ENCODE data around the gene SMG6.

Gene SMG6

GRCh38 chr17:2111691-2112090 is 191.9 kb downstream of the SMG6 start:
- no peak for DNase-seq (ENCODE audit: extremely low read depth in 1 of 2, low read depth in 1 of 2)

GRCh38 chr17:2110436-2110835 is 193.1 kb downstream of the SMG6 start:
- no peak for DNase-seq (ENCODE audit: extremely low read depth in 1 of 2, low read depth in 1 of 2)

DNA sequence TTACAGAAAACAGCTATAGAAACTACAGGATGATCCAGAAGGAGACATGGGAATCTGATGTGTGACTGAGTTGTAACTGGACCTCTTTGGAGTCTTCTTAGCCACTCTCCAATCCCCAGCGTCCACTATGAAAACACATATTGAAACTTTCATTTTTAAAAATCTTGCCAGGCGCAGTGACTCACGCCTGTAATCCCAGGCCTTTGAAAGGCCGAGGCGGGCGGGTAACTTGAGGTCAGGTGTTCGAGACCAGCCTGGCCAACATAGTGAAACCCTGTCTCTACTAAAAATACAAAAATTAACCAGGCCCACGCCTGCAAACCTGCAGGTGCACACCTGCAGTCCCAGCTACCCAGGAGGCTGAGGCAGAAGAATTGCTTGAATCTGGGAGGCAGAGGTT is 195.4 kb downstream of the SMG6 start:
- DNase-seq (ENCODE audit: extremely low read depth in 1 of 2, low read depth in 1 of 2): no peak

DNA sequence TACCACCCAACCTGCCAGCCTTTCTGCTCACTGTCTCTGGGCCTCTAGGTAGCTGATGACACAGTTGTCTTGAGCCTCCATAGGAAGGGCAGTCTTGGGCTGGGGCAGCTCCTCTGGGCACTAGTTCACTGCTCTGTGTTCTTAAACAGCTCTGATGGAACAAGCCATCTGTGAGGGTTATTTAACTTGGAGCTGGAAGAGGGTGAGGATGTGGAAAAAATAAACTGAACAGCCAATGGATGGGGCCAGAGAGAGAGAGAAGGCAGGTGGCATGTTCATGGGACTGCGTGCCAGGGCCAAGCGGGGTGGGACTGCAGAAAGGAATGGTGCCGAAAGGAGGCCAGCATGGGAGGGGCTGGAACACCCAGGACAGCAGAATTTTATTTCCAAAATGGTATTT is 196.1 kb downstream of the SMG6 start:
- DNase-seq (ENCODE audit: extremely low read depth in 1 of 2, low read depth in 1 of 2): no peak

DNA sequence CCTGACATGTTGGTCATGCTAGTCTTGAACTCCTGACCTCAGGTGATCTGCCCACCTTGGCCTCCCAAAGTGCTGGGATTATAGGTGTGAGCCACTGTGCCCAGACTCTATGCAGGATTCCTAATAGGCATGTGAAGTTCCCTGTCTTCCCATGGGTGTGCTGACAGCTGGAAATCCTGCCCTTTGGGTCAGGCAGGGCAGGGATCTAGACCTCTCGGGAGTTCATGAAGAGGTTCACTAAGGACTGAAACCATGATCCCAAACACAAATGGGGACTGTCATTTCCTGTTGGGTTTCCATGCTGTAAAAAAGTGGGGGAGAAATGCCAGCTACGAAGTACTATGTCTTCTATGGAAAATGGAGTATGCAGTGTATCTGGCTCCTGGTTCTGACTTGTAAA is 196.5 kb downstream of the SMG6 start:
- DNase-seq (ENCODE audit: extremely low read depth in 1 of 2, low read depth in 1 of 2): no peak

GRCh38 chr17:2106308-2106955 is 197.2 kb downstream of the SMG6 start:
- DNase-seq (ENCODE audit: extremely low read depth in 1 of 2, low read depth in 1 of 2): no peak

DNA sequence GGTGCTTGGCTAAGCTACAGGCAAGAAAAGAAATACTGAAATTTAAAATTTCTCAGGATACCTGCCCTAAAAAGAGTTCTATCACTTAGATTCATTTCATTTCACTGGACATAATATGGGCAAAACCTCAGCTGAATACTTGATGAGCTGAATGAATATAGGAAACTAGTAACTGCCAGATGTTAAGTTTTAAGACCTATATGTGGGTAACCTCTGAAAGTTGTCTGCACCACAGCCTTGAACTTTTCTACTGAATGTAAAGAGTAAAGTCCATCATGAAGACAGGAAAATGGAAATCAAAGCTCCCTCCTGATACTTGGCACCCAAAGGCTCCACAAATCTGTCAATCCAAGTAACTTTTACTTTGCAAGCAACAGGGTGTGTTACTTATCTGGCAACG is 197.9 kb downstream of the SMG6 start:
- DNase-seq (ENCODE audit: extremely low read depth in 1 of 2, low read depth in 1 of 2): no peak

DNA sequence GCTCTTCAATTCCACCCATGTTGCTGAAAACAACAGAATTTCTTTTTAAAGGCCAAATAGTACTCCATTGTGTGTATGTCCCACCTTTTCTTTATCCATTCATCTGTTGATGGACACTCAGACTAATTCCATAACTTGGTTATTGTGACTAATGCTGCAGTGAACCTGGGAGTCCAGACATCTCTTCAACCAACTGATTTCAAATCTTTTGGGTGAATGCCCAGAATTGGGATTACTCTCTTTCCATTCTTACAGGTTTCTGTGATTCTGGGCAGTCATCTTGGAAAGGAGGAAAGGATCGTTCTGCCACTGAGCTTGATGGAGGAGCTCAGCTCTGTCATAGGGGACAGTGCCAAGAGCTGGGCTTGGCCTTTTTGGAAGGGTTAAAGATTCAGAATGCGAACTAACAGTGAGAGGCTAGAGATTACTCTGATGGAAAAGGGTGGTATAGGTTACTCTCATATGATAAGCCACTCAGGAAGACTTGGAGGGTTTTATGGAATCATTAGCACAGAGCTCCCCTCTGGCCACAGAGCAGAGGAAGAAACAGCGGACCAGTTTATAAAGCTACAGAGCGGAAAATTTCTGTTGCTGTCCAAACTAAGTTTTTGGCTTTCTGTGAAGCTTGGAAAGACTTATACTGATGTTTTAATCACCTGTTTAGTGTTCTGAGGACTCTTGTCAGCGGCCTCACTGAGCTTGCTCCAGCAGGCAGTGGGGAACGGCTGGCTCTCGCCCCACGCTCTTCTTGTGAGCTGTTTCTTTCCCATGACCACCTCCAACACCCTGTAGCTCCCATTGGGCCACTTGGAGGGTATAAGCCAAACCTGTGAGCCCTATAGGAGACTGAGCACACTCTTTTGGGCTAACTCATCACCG is 200.4 kb downstream of the SMG6 start:
- DNase-seq (ENCODE audit: extremely low read depth in 1 of 2, low read depth in 1 of 2): no peak

- peak; percentile 24 to 26 for DNase-seq (ENCODE audit: extremely low read depth in 1 of 2, low read depth in 1 of 2)
Measured at GRCh38 chr17:2101448-2102257, 201.9 kb downstream of the SMG6 start.

- DNase-seq (ENCODE audit: extremely low read depth in 1 of 2, low read depth in 1 of 2): no peak
Measured at GRCh38 chr17:2095536-2095910, 208.1 kb downstream of the SMG6 start.

DNA sequence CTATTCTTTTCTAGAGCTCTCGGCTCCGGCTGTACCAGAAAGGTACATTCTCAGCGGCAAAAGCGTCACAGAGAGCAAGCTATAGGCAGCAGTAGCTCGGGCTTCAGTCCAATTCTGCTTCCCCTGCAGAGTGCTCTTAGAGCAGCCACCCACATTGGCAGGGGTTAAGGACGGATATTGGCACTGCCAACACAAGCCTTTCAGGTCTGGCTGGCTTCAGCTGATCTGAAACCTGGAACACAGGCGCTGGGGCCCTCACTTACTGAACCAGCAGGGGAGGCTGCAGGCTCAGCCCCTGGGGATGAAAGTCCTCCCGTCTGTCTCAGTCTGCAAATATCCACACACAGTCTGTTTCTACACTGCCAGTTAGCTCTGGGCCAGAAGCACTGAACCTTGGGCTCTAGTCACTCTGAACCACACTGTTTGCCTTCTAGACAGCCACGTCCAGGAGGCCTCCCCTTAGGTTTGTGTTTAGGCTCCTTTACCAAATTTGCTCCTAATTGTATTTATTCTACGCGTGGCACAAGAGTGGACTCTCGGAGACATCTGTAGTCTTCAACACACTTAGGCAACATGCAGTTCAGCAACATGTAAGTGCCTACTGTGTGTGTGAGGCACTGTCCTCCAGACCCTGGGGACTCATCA is 208.6 kb downstream of the SMG6 start:
- DNase-seq (ENCODE audit: extremely low read depth in 1 of 2, low read depth in 1 of 2): no peak

- no peak for DNase-seq (ENCODE audit: extremely low read depth in 1 of 2, low read depth in 1 of 2)
Measured at GRCh38 chr17:2093349-2093748, 210.2 kb downstream of the SMG6 start.

DNA sequence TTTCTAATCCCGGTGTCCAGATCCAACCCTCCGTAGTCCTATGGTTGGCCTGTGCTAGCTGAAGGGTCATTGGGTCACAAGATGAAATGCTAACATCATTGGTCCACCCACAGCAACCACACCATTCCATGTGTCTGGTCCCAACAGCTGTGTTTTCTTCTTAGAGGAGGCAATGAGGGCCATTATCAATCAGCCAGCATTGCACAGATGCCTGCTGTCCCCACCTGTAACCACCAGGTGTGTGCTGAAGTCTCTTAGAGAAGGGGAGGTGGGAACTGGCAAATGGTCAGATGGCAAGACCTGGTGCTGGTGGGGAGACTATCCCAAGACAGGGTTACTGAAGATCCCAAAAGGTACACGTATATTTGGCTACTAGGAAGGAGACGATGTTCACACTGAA is 211.3 kb downstream of the SMG6 start:
- DNase-seq (ENCODE audit: extremely low read depth in 1 of 2, low read depth in 1 of 2): no peak

DNA sequence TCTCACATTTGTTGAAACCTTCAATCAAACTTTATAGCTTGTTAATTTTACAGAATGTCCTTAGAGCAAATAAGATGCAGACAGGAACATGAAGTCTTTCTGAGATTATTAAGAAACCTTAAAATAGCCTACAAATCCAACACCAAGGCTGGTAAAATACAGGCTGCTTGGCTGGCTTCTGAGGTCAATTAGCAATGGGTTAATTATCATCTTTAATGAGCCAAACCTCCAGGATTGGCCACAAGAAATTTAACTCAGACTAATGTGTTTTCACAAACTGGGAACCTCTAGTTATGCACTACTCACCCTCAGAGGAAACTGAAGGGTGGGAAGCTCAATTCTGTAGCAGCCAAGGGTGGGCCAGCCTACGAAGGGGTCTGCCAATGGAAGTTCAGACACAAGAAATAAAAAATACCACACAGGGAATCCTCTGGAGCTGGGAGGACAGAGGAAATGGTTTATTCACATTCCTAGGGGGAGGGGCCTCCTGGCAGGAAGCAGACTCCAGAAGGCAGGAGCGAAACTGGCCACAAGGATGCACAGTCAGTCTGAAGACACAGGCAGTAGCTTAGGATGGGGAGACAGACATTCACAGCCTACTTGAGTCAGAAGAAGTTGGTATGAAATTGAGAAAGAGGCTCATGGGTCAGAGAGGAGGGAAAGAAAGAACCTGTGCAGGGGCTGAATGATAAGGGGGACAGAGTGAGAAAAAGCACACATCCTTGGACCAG is 212.6 kb downstream of the SMG6 start:
- DNase-seq (ENCODE audit: extremely low read depth in 1 of 2, low read depth in 1 of 2): no peak

- DNase-seq (ENCODE audit: extremely low read depth in 1 of 2, low read depth in 1 of 2): no peak
Measured at GRCh38 chr17:2090210-2090641, 213.4 kb downstream of the SMG6 start.

DNA sequence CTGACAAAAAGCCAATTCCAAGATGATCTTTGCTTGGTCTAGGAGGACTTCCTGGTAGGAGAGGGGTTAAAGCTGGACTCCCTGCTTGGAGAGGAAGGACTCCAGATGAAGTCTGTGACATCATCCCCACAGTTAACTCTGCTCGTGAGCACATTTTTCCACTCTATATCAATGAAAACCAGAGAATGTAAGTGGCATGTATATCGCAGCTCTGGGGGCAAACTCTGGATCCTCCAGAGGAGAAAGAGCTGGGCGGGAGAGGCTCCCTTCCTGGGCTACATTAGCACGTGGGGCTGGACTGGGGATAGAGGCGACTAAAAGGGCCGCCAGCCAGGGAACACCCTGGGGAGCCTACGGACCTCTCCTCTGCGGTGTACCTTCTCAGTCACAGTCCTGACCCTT is 214.6 kb downstream of the SMG6 start:
- no peak for DNase-seq (ENCODE audit: extremely low read depth in 1 of 2, low read depth in 1 of 2)

DNA sequence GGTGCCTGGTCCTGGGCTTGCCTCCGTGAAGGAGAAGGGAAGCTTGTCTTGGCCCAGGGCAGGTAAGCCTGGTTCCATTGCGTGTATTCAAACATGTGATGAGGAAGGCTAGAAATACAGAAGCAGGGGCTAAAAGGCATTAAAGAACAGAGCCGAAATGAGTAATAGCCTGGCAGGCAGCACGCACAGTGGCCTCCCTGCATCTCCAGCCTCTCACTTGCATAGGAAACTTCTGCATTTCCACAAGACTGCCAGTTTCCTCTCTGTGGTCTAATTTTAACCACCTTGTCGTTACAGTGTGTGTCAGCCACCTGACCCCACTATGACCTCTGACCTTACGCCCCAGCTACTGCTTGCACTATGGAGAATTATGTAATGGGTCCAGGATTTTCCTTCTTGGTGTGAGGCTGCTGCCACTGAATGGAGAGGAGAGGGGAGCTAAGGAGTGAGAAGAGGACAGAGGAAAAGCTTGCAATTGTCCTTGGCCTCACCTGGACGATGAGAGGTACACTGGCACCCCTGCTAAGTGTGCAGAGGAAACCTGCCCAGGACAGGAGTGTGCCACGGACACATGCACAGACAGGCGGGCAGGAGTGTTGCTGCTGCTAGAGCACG is 215.9 kb downstream of the SMG6 start:
- no peak for DNase-seq (ENCODE audit: extremely low read depth in 1 of 2, low read depth in 1 of 2)

GRCh38 chr17:2086306-2086705 is 217.3 kb downstream of the SMG6 start:
- DNase-seq (ENCODE audit: extremely low read depth in 1 of 2, low read depth in 1 of 2): no peak

- DNase-seq (ENCODE audit: extremely low read depth in 1 of 2, low read depth in 1 of 2): no peak
Measured at GRCh38 chr17:2085648-2085949, 218.0 kb downstream of the SMG6 start.
